HL-60 (cell line): ENCODE results near the gene ZNF77.

ENCODE experiments used
- GABPA ChIP-seq: IDR thresholded peaks from 2 replicates; pipeline ENCODE4 v1.6.1; 2012; ENCODE audit warnings: low read depth
- POLR2AphosphoS5 ChIP-seq: IDR thresholded peaks from 2 replicates; pipeline ENCODE4 v1.6.1; 2012; ENCODE audit warnings: low read depth
- SPI1 ChIP-seq: IDR thresholded peaks from 2 replicates; pipeline ENCODE4 v1.6.1; 2012; ENCODE audit warnings: low read depth, mild to moderate bottlenecking, borderline replicate concordance
- TF ChIP-seq, protein P1 (sequence below): IDR thresholded peaks from one replicate; pipeline ENCODE4 v1.5.1; 2011; ENCODE audit warnings: low read length, control low read depth, inconsistent platforms; ENCODE audit not compliant: insufficient read depth
- TF ChIP-seq, protein P2 (sequence below): IDR thresholded peaks from 2 replicates; pipeline ENCODE4 v1.6.1; 2012; ENCODE audit warnings: low read depth; ENCODE audit not compliant: insufficient replicate concordance

DNA sequence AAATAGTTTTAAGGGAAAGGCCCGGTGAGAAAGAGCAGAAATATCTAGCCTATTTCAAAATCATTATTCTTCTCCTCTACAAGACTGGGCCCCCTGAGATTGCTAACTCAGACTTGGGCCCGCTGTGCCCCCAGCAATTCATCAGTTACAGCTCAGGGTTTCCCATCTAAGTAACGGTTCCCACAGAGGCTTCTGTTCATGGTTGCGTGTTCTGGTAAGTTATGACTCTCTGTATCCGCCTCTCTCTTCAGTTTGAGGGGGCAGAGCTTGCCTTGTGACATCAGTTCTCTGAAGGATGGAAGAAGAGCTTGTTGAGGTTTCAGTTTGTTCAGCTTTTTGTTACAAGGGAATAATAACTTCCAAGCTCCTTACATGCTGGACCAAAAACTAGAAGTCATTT lies 32.5 kb downstream of the ZNF77 start:
- TF ChIP-seq GABPA (no peak), POLR2AphosphoS5 (no peak), SPI1 (no peak)
- TF ChIP-seq, protein P1, sequence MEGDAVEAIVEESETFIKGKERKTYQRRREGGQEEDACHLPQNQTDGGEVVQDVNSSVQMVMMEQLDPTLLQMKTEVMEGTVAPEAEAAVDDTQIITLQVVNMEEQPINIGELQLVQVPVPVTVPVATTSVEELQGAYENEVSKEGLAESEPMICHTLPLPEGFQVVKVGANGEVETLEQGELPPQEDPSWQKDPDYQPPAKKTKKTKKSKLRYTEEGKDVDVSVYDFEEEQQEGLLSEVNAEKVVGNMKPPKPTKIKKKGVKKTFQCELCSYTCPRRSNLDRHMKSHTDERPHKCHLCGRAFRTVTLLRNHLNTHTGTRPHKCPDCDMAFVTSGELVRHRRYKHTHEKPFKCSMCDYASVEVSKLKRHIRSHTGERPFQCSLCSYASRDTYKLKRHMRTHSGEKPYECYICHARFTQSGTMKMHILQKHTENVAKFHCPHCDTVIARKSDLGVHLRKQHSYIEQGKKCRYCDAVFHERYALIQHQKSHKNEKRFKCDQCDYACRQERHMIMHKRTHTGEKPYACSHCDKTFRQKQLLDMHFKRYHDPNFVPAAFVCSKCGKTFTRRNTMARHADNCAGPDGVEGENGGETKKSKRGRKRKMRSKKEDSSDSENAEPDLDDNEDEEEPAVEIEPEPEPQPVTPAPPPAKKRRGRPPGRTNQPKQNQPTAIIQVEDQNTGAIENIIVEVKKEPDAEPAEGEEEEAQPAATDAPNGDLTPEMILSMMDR = no peak
- TF ChIP-seq, protein P2, sequence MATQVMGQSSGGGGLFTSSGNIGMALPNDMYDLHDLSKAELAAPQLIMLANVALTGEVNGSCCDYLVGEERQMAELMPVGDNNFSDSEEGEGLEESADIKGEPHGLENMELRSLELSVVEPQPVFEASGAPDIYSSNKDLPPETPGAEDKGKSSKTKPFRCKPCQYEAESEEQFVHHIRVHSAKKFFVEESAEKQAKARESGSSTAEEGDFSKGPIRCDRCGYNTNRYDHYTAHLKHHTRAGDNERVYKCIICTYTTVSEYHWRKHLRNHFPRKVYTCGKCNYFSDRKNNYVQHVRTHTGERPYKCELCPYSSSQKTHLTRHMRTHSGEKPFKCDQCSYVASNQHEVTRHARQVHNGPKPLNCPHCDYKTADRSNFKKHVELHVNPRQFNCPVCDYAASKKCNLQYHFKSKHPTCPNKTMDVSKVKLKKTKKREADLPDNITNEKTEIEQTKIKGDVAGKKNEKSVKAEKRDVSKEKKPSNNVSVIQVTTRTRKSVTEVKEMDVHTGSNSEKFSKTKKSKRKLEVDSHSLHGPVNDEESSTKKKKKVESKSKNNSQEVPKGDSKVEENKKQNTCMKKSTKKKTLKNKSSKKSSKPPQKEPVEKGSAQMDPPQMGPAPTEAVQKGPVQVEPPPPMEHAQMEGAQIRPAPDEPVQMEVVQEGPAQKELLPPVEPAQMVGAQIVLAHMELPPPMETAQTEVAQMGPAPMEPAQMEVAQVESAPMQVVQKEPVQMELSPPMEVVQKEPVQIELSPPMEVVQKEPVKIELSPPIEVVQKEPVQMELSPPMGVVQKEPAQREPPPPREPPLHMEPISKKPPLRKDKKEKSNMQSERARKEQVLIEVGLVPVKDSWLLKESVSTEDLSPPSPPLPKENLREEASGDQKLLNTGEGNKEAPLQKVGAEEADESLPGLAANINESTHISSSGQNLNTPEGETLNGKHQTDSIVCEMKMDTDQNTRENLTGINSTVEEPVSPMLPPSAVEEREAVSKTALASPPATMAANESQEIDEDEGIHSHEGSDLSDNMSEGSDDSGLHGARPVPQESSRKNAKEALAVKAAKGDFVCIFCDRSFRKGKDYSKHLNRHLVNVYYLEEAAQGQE = no peak
